ENCODE results near the gene AGFG1. TPM values are rescaled to one million over a fixed set of nuclear protein-coding genes. Genes with fewer than 3 reads are reported as not detected.
A peak's percentile ranks its signal among the peaks of the same experiment; 100 is the strongest.

AGFG1 gene
- total RNA-seq, 1 experiment from 2014 or later: 109 TPM

GRCh38 chr2:227513113-227513512 is 41.2 kb downstream of the AGFG1 start:
- H3T11ph ChIP-seq (ENCODE audit: low read length): no peak overlapping the region
- H4K20me1 ChIP-seq (ENCODE audit: control insufficient read depth, insufficient read depth, insufficient read length): no peaks in the 10 kb centered on the region
- Mint-ChIP-seq H3K9me3 (no peaks in the 10 kb centered on the region), H3K4me3 (no peak overlapping the region), H3K36me3 (ENCODE audit: insufficient read depth in 1 of 3, low read depth in 3 of 3) (0 out of 7 replicates have a peak, but pooled peaks cover 0 to 2% (median 0%) of the 10 kb centered on the region in 3 experiments), H3K27me3 (ENCODE audit: low read depth) (no peaks in the 10 kb centered on the region), H3K27ac (peak overlapping the region in 1 of 3 experiments; percentile 79; a peak in 3 of 7 replicates), H3K4me1 (peaks cover 65 to 66% of the 10 kb centered on the region in 2 experiments)
- H2BK120ac ChIP-seq (ENCODE audit: low read depth, low read length, poor library complexity, severe bottlenecking): no peak overlapping the region
- H3K27ac ChIP-seq (ENCODE audit: insufficient read length, low read depth, low read length): no peak overlapping the region
- no peak overlapping the region for H2BK20ac ChIP-seq (ENCODE audit: low read depth, low read length, poor library complexity, severe bottlenecking)
- H4K8ac ChIP-seq (replicated peaks; ENCODE audit: insufficient read length, low read depth, low read length): no peak overlapping the region
- no peak overlapping the region for H2AK5ac ChIP-seq (ENCODE audit: insufficient read length, low read length)
- H3K79me2 ChIP-seq (ENCODE audit: insufficient read depth, low read length): peaks cover 29% of the 10 kb centered on the region; the same call in 1 of the 2 replicates
- no peak overlapping the region for H3K4ac ChIP-seq (ENCODE audit: low read depth, low read length)
- H3K23ac ChIP-seq (ENCODE audit: insufficient read length, low read depth, low read length): no peak overlapping the region
- no peaks in the 10 kb centered on the region for H3K9me3 ChIP-seq (ENCODE audit: control insufficient read depth, low read depth, low read length)
- no peaks in the 10 kb centered on the region for H3K27me3 ChIP-seq (ENCODE audit: insufficient read depth, low read length)
- H3K56ac ChIP-seq (ENCODE audit: insufficient read length, low read depth, low read length): no peak overlapping the region
- H2BK5ac ChIP-seq (ENCODE audit: insufficient read length, low read length): no peak overlapping the region
- H4K5ac ChIP-seq (ENCODE audit: insufficient read length, low read depth, low read length): no peak overlapping the region
- no peak overlapping the region for H3K18ac ChIP-seq (ENCODE audit: insufficient read length, low read depth, low read length)
- no peak overlapping the region for H4K91ac ChIP-seq (ENCODE audit: insufficient read length, low read depth, low read length)
- no peak overlapping the region for H3K14ac ChIP-seq (ENCODE audit: insufficient read depth, low read length)
- no peak for DNase-seq
- no peak overlapping the region for H2BK12ac ChIP-seq (ENCODE audit: insufficient read length, low read depth, low read length)
- no peaks in the 10 kb centered on the region for H3K23me2 ChIP-seq (ENCODE audit: insufficient read length, low read depth, low read length, poor library complexity, severe bottlenecking)
- H2BK15ac ChIP-seq (ENCODE audit: low read depth, low read length): no peak overlapping the region
- H3K4me2 ChIP-seq (ENCODE audit: insufficient read depth, insufficient read length, low read length): no peak overlapping the region
- no peaks in the 10 kb centered on the region for H3K4me1 ChIP-seq (ENCODE audit: insufficient read depth, low read length)
- H2AFZ ChIP-seq (ENCODE audit: low read length): no peak overlapping the region
- peaks cover 8% of the 10 kb centered on the region for H3K79me1 ChIP-seq (ENCODE audit: insufficient read depth, low read depth, low read length, poor library complexity, severe bottlenecking)
- WGBS (ENCODE audit: extremely low coverage, insufficient read length, low lambda C conversion rate): no CpG with 5 or more reads among the region's 1 CpG
- no peak overlapping the region for H3K9ac ChIP-seq (ENCODE audit: extremely low read depth, insufficient read length, low read length)
- TF ChIP-seq, protein P1, sequence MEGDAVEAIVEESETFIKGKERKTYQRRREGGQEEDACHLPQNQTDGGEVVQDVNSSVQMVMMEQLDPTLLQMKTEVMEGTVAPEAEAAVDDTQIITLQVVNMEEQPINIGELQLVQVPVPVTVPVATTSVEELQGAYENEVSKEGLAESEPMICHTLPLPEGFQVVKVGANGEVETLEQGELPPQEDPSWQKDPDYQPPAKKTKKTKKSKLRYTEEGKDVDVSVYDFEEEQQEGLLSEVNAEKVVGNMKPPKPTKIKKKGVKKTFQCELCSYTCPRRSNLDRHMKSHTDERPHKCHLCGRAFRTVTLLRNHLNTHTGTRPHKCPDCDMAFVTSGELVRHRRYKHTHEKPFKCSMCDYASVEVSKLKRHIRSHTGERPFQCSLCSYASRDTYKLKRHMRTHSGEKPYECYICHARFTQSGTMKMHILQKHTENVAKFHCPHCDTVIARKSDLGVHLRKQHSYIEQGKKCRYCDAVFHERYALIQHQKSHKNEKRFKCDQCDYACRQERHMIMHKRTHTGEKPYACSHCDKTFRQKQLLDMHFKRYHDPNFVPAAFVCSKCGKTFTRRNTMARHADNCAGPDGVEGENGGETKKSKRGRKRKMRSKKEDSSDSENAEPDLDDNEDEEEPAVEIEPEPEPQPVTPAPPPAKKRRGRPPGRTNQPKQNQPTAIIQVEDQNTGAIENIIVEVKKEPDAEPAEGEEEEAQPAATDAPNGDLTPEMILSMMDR (conservative IDR thresholded peaks at IDR 0.05): no peak

Measured in H9 (cell line).